Aorta (tissue), 5 donors: ENCODE data around the gene TRPM3. TPM values are rescaled to one million over a fixed set of nuclear protein-coding genes. Genes with fewer than 3 reads are reported as not detected.

Experiments used
- ATAC-seq: fragments of 200-7000 bp; cut with Tn5 transposase; one replicate; pipeline ENCODE4 v1.9.1; 2022; ENCODE audit warnings: moderate library complexity; ENCODE audit not compliant: low FRiP score
- DNase-seq, 2 donors: peaks; one replicate each; pipeline ENCODE4 v3.0.0-alpha.2; 2020
- H3K27ac ChIP-seq, 2 donors: one replicate each; pipeline ENCODE4 v1.5.1; 2013; ENCODE audit warnings: low read length in 2 of 2, mild to moderate bottlenecking in 2 of 2, moderate library complexity in 2 of 2, control low read depth in 1 of 2, inconsistent platforms in 1 of 2, low read depth in 1 of 2
- H3K27me3 ChIP-seq, 2 donors: one replicate each; pipeline ENCODE4 v1.6.1; 2013; ENCODE audit warnings: control low read depth in 1 of 2, low read length in 1 of 2, mild to moderate bottlenecking in 1 of 2, moderate library complexity in 1 of 2; ENCODE audit not compliant: insufficient read depth in 2 of 2, control insufficient read depth in 1 of 2
- H3K36me3 ChIP-seq, 2 donors: one replicate each; pipeline ENCODE4 v1.6.1; 2013; ENCODE audit warnings: control low read depth in 1 of 2, low read length in 1 of 2, mild to moderate bottlenecking in 1 of 2; ENCODE audit not compliant: insufficient read depth in 2 of 2, control insufficient read depth in 1 of 2
- H3K4me1 ChIP-seq, 2 donors: one replicate each; pipeline ENCODE4 v1.6.1; 2013; ENCODE audit warnings: low read length in 2 of 2, control low read depth in 1 of 2, mild to moderate bottlenecking in 1 of 2, moderate library complexity in 1 of 2; ENCODE audit not compliant: insufficient read depth in 2 of 2, control insufficient read depth in 1 of 2
- H3K4me3 ChIP-seq, 2 donors: one replicate each; pipeline ENCODE4 v1.5.1; 2013; ENCODE audit warnings: low read length in 2 of 2, control low read depth in 1 of 2, mild to moderate bottlenecking in 1 of 2
- H3K9me3 ChIP-seq: one replicate; pipeline ENCODE4 v1.6.1; 2013; ENCODE audit warnings: mild to moderate bottlenecking, low read length; ENCODE audit not compliant: control insufficient read depth
- WGBS, 2 donors: extraction: QIAGEN DNeasy Blood & Tissue Kit; methylation state at CpG; one replicate each; pipeline ENCODE4 v1.1.7; 2013; 5-methylcytosine and 5-hydroxymethylcytosine counted together
- intact Hi-C, 2 donors: fragments of 100-400 bp; cut with DNase I; formaldehyde crosslinking; loops; one replicate each; pipeline versions ENCODE4 v1.14.2 to v1.15.0; 2022
- polyA plus RNA-seq, 2 donors: library from polyadenylated mRNA; stranded (reverse); fragments of 200-250 nt; gene quantifications; one replicate each; pipeline ENCODE4 v1.2.3, GENCODE V29; 2013
- total RNA-seq, 2 donors: library from RNA; stranded (reverse); fragmentation: NEBNext Ultra II Directional; extraction: Animal tissue kit (Norgen Biotek cat#: 25700); gene quantifications; one replicate each; pipeline ENCODE4 v1.2.1, GENCODE V29; 2021
- donor health status: healthy with polysubstance abuse.
- donor health status: Bipolar disorder and iron deficiency.
- donor health status: DM: no; HTN: no; CAD: no.
- donor health status: DM: no; HTN: no; CAD: no.
- donor health status: DM: yes; HTN: yes; CAD: no.

The TRPM3 gene
- total and polyA plus RNA-seq, 4 donors: 0.13 to 5.7 (median 1.7) TPM

GRCh38 chr9:71003346-71003745, 118.1 kb downstream of the TRPM3 start:
- 97% methylated on average over 4 of the region's 4 CpGs for WGBS, 2 donors
- H3K27ac ChIP-seq: no peak overlapping the region
- intact Hi-C loops: loop anchor here in 1 of 2 donors (5.0 kb wide), 1 partner anchor 361 kb away; no protein-coding TSS in a partner anchor
- ATAC-seq (no peak), DNase-seq (no peak)
- H3K4me3 ChIP-seq: no peak overlapping the region
- H3K27me3 ChIP-seq: peaks cover 0 to 1% of the 10 kb centered on the region in 2 donors
- peaks cover 2 to 10% of the 10 kb centered on the region in 2 donors for H3K4me1 ChIP-seq
- no peaks in the 10 kb centered on the region for H3K36me3 ChIP-seq
- H3K9me3 ChIP-seq: peaks cover 7% of the 10 kb centered on the region

GRCh38 chr9:71001780-71002386, 119.5 kb downstream of the TRPM3 start:
- intact Hi-C loops: loop anchor here (2.0 to 5.0 kb wide), 2 partner anchors 77 to 360 kb away; no protein-coding TSS in a partner anchor
- DNase-seq (no peak), ATAC-seq (no peak)
- no peak overlapping the region for H3K27ac ChIP-seq
- H3K4me3 ChIP-seq: no peak overlapping the region
- WGBS, 2 donors: 74 to 77% methylated on average over 5 of the region's 5 CpGs
- peaks cover 7% of the 10 kb centered on the region for H3K9me3 ChIP-seq
- no peaks in the 10 kb centered on the region for H3K36me3 ChIP-seq
- peaks cover 2 to 10% of the 10 kb centered on the region in 2 donors for H3K4me1 ChIP-seq
- peaks cover 0 to 1% of the 10 kb centered on the region in 2 donors for H3K27me3 ChIP-seq

DNA sequence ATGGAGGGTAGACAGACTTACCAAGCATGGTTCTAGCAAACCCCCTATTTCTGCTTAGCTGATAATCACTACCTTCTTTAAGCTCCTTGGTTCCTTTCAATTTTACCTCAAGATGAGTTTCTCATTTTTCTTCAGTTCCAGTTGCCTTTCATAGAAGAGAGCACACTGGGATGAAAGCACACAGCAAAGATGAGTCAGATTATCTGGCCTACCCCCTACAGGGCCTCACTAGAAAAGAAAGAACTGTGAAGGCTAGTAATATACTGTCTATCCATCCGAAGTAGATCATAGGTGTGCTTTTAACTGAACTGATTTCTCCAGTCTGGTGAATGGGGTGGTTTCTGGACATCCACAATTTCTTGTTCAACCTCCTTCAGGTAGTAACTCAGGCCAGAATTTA, 122.5 kb downstream of the TRPM3 start:
- Histone ChIP-seq H3K27ac (no peak overlapping the region), H3K36me3 (no peaks in the 10 kb centered on the region), H3K27me3 (no peaks in the 10 kb centered on the region), H3K4me1 (peaks cover 2 to 10% of the 10 kb centered on the region in 2 donors), H3K4me3 (no peak overlapping the region), H3K9me3 (peaks cover 1% of the 10 kb centered on the region)
- intact Hi-C loops: no loop called here
- DNase-seq (no peak), ATAC-seq (no peak)
- WGBS, 2 donors: 92 to 95% methylated on average over 1 of the region's 1 CpG

DNA sequence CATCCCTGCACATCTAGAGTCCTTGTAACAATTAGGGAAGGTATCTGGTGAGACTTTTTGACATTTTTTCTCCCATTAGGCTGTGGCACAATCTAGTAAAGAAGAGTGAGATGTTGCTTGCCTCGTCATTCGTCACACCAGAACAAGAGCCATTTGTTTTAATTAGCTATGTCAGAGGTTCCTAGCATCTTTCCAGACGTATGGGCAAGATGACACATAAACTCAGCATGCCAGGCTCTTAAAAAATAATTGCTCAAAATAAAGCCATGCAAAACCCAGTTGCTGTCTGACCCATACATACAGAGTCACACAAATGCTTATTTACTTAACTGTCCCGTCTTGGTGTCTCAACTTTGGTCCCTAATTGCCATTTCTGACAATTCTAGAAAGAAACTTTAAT, 125.9 kb downstream of the TRPM3 start:
- no peak for DNase-seq
- Histone ChIP-seq H3K4me3 (no peak overlapping the region), H3K36me3 (no peaks in the 10 kb centered on the region), H3K27ac (no peak overlapping the region), H3K4me1 (peaks cover 0 to 10% of the 10 kb centered on the region in 2 donors), H3K9me3 (no peaks in the 10 kb centered on the region), H3K27me3 (no peaks in the 10 kb centered on the region)
- WGBS, 2 donors: 63 to 69% methylated on average over 4 of the region's 4 CpGs
- ATAC-seq: no peak
- intact Hi-C loops: no loop called here

GRCh38 chr9:70994582-70994981, 126.8 kb downstream of the TRPM3 start:
- intact Hi-C loops: no loop called here
- Histone ChIP-seq H3K4me1 (peaks cover 0 to 8% of the 10 kb centered on the region in 2 donors), H3K27me3 (no peaks in the 10 kb centered on the region), H3K9me3 (no peaks in the 10 kb centered on the region), H3K36me3 (no peaks in the 10 kb centered on the region), H3K4me3 (no peak overlapping the region), H3K27ac (no peak overlapping the region)
- WGBS, 2 donors: 66 to 69% methylated on average over 2 of the region's 2 CpGs
- ATAC-seq (no peak), DNase-seq (no peak)

DNA sequence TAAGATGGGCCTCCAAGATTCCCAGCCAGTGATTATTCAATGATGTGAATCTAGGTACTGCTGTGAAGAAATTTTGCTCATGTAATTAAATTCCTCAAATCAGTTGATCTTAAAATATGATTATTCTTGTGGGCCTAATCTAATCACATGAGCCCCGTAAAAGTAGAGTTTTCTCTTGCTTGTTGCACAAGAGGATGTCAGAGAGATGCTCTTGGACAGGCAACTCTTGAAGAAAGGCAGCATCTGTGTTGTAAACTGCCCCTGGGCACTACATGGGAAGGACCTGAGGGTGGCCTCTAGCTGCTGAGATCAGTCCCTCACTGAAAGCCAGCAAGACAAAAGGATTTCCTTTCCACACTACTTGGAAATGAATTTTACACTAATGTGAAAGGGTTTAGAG, 132.9 kb downstream of the TRPM3 start:
- Histone ChIP-seq H3K27ac (no peak overlapping the region), H3K4me3 (no peak overlapping the region), H3K27me3 (no peaks in the 10 kb centered on the region), H3K4me1 (no peaks in the 10 kb centered on the region), H3K36me3 (no peaks in the 10 kb centered on the region), H3K9me3 (no peaks in the 10 kb centered on the region)
- ATAC-seq (no peak), DNase-seq (no peak)
- WGBS, 2 donors: 95 to 100% methylated on average over 1 of the region's 1 CpG
- intact Hi-C loops: no loop called here

DNA sequence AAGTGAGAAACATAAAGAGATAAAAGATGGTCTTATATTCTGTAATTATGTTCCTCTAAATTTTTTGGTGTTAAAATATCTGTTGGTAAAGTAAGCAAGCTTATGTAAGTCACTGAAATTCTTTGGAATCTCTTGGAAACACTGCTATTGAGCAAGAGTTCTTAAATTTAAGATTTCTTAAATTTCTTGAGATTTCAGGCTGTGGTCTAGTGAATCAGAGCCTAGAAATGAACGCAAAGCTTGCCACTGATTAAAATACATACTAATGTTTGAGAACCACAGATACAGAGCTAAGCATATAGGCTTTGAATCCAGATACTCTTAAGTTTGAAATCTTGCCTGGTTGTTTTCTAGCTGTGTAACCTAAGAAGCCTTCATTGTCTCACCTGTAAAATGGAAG, 133.4 kb downstream of the TRPM3 start:
- H3K9me3 ChIP-seq: no peaks in the 10 kb centered on the region
- intact Hi-C loops: no loop called here
- H3K4me1 ChIP-seq: no peaks in the 10 kb centered on the region
- no peak overlapping the region for H3K4me3 ChIP-seq
- H3K36me3 ChIP-seq: no peaks in the 10 kb centered on the region
- H3K27me3 ChIP-seq: no peaks in the 10 kb centered on the region
- ATAC-seq (no peak), DNase-seq (no peak)
- 80 to 83% methylated on average over 1 of the region's 1 CpG for WGBS, 2 donors
- no peak overlapping the region for H3K27ac ChIP-seq

DNA sequence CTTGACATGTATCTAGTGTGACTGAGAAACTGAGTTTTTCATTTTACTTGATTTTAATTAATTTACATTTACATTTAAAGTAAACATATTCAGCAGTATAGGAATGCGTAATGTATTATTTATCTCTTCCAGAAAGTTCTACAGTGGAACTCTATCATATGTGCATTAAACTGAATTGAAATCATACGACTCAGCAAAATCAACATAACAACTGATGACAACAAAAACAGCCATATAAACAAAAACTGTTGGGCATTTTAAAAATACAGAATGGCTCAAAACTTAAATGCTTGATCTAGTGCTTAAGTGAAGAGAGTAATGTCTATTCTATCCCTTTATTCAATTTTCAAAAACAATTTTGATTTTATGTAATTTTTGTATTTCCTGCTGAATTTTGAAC, 134.4 kb downstream of the TRPM3 start:
- no peaks in the 10 kb centered on the region for H3K9me3 ChIP-seq
- WGBS, 2 donors: 97 to 98% methylated on average over 2 of the region's 2 CpGs
- H3K27me3 ChIP-seq: no peaks in the 10 kb centered on the region
- intact Hi-C loops: no loop called here
- no peaks in the 10 kb centered on the region for H3K36me3 ChIP-seq
- DNase-seq (no peak), ATAC-seq (no peak)
- no peaks in the 10 kb centered on the region for H3K4me1 ChIP-seq
- H3K27ac ChIP-seq: no peak overlapping the region
- H3K4me3 ChIP-seq: no peak overlapping the region

DNA sequence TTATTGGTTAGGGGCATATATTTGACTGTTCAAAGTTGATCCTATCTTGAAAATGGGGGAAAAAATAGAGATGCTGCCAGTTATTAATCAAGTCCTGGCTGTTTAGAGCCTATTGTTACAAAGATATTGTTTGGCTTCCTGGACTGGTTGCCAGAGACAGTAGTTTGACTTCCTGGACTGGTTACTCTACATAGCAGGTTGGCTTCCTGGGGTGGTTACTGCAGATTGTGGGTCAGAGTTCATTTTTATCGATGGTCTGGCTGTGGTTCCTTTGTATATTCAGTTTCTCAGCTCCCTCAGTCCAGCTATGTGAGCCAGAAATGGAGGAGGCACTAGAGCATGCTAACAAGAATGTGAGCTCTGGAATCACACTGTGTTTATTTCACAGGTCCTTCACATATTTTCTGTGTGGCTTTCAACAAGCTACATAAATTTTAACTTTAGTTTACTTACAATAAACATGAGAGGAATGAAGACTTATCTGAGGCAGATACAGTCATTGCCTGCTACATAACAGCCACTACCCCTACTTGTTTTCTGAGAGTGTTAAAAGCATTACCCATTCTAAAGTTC, 137.6 kb downstream of the TRPM3 start:
- Histone ChIP-seq H3K4me1 (no peaks in the 10 kb centered on the region), H3K4me3 (no peak overlapping the region), H3K9me3 (no peaks in the 10 kb centered on the region), H3K27ac (no peak overlapping the region), H3K27me3 (no peaks in the 10 kb centered on the region), H3K36me3 (no peaks in the 10 kb centered on the region)
- no peak for DNase-seq
- intact Hi-C loops: no loop called here
- 44 to 52% methylated on average over 1 of the region's 1 CpG for WGBS, 2 donors
- ATAC-seq: no peak
